OCI-LY1 (cell line): ENCODE measurements around the gene CHMP2B.

Experiments used
- CTCF ChIP-seq: fragments of 200-600 bp; sonication (generic), shearing (Covaris generic); IDR thresholded peaks from 2 replicates; pipeline ENCODE4 v1.5.1; 2017; ENCODE audit warnings: mild to moderate bottlenecking, antibody characterized with exemption, low read length, moderate library complexity, mixed read lengths
- EZH2 ChIP-seq: fragments of 200-600 bp; sonication (generic), shearing (Covaris generic); IDR thresholded peaks from 2 replicates; pipeline ENCODE4 v1.8.0; 2017; ENCODE audit warnings: borderline replicate concordance, mixed run types, mild to moderate bottlenecking, antibody characterized with exemption, low read length, moderate library complexity, mixed read lengths

GRCh38 chr3:87287011-87287410 is 59.9 kb downstream of the CHMP2B start:
- TF ChIP-seq CTCF: no peak
- TF ChIP-seq EZH2: no peak
